GM21526 (cell line): Measurements from ENCODE around the gene IL16.

Source experiments
- ATAC-seq: cut with Tn5 transposase; IDR thresholded peaks from one replicate; pipeline ENCODE4 v1.9.1; 2021; ENCODE audit warnings: moderate library complexity; ENCODE audit not compliant: unreplicated experiment, low FRiP score

IL16 gene

GRCh38 chr15:81351651-81352050 is 155.0 kb downstream of the IL16 start:
- ATAC-seq: no peak

GRCh38 chr15:81356252-81356651 is 159.6 kb downstream of the IL16 start:
- no peak for ATAC-seq

DNA sequence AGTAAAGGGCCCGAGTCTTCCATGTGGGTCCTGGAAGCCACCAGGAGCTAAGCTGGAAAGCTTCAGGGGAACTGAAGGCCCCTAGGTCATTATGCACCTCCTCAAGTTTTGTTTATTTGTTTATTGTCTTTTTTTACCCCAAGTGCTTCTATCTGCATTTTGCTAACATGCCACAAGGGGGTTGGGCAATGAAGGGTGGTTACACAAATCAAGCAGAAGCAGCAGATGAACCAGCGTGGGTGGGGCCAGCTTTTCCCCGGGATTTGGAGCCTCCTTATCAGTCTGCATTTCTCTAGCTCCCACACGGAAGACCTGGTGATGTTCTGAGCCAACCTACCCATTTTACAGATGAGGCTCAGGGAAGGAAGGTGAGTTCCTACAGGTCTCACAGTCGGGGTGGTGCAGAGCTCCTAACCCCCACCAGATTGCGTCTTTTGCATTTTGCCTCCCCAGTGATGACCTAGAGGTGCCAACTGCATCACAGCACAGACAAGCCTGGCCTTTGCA is 160.6 kb downstream of the IL16 start:
- no peak for ATAC-seq

DNA sequence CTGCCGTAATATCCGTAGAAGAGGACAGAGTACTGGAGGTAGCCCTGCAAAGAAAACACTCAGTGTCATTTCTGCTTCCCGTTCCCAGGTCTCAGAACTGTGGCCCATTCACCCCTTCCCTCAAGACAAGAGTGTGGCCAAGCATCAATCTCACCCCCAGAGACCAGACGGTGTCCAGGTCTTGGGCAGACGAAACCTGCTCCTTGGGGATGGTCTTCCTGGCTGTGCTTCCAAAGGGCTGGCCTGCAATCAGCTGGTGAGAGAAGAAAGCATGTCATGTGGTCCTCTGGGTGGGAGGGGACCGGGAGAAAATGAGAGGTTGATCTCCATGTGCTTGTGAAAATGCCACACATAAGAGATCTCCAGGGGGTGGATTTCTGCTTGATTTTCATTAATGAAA is 161.6 kb downstream of the IL16 start:
- ATAC-seq: no peak

DNA sequence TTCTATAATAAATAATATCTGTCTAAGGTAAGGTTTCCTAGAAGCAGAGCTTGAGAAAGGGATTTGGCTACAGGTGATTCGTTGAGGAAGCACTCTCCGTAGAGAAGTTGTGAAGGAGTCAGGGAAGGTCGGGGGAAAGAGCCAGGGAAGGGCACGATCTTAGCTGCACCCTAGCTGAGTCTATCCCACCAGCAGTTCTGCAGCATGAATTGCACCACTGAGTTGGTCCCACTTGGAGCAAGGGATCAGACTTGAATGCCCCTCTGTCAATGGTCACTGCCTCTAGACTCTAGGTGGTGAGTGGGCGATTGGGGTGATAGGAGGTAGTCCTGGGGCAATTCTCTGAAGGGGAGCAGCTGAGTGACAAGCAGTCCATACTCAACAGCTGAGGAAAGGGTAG is 163.8 kb downstream of the IL16 start:
- ATAC-seq: no peak

DNA sequence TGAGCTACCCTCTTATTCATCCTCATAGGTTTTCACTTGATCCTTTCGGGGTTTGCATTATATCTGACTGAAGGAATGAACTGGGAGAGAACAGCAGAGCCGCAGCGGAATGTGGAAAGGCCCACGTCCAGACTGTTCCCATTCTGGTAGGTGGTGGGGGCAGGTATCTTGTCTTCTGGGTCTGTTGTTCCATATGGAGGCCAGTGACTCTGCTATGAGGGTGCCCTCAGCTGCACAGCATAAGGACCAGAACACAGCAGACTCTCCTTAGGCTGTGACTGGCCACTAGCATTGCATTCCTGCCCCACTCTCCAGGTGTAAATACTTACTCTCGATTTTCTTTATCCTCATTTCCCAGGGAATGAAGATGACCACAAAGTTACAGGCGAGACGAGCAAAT is 165.2 kb downstream of the IL16 start:
- no peak for ATAC-seq

GRCh38 chr15:81362790-81363189 is 166.1 kb downstream of the IL16 start:
- no peak for ATAC-seq

DNA sequence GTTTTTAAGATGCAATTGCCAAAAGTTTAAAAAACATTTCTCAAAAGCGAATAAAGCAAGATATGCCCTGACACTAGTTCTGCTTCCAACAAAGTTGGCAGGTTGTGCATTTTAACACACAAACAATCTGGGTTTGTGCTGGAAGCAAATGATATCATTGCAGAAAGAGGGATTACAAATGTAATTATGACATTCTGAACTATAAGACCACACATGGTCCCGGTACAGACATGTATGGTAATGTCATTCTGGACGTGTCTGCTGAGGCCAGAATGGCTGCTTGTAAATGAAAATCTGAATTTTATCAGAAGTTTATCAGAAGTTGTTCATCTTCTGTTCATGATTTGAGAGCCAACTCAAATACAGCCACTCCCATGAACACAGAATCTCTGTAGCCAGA is 166.6 kb downstream of the IL16 start:
- no peak for ATAC-seq
